ENCODE results near the gene CDYL.

The CDYL gene

GRCh38 chr6:4883298-4883697 lies 107.1 kb downstream of the CDYL start:
- DNase-seq (ENCODE audit: extremely low read depth, low read depth), result no peak
- no peak overlapping the region for H3K4me3 ChIP-seq (replicated peaks; ENCODE audit: low read depth, low read length)
- TF ChIP-seq, protein P1, sequence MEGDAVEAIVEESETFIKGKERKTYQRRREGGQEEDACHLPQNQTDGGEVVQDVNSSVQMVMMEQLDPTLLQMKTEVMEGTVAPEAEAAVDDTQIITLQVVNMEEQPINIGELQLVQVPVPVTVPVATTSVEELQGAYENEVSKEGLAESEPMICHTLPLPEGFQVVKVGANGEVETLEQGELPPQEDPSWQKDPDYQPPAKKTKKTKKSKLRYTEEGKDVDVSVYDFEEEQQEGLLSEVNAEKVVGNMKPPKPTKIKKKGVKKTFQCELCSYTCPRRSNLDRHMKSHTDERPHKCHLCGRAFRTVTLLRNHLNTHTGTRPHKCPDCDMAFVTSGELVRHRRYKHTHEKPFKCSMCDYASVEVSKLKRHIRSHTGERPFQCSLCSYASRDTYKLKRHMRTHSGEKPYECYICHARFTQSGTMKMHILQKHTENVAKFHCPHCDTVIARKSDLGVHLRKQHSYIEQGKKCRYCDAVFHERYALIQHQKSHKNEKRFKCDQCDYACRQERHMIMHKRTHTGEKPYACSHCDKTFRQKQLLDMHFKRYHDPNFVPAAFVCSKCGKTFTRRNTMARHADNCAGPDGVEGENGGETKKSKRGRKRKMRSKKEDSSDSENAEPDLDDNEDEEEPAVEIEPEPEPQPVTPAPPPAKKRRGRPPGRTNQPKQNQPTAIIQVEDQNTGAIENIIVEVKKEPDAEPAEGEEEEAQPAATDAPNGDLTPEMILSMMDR (IDR thresholded peaks at IDR 0.05; ENCODE audit: low read depth, low read length, missing control alignments), result no peak

DNA sequence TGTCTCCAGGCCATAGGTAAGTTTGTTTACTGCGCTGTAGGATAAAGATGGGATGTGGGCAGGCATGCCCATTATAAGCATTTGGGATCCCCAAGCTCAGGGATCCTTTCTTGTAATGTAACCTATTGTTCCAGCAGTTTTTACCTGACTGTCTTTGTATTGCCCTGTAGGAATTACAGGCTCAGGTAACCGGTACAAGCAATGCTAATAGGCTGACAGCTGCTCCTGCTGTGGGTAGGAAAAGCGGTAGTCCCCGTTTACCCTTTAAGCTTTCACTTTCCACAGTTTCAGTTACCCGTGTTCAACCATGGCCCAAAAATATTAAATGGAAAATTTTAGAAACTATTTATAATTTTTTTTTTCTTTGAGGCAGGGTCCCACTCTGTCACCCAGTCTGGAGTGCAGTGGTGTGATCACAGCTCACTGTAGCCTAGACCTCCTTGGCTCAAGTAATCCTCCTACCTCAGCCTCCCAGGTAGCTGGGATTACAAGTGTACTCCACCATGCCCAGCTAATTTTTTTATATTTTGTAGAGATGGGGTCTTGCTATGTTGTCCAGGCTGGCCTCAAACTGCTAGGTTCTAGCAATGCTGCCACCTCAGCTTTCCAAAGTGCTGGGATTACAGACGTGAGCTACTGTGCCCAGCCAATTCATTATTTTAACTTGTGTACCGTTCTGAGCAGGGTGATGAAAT lies 108.6 kb downstream of the CDYL start:
- H3K4me3 ChIP-seq (replicated peaks; ENCODE audit: low read depth, low read length), result no peak overlapping the region
- no peak for DNase-seq (ENCODE audit: extremely low read depth, low read depth)
- TF ChIP-seq, protein P1 (IDR thresholded peaks at IDR 0.05; ENCODE audit: low read depth, low read length, missing control alignments), result no peak

DNA sequence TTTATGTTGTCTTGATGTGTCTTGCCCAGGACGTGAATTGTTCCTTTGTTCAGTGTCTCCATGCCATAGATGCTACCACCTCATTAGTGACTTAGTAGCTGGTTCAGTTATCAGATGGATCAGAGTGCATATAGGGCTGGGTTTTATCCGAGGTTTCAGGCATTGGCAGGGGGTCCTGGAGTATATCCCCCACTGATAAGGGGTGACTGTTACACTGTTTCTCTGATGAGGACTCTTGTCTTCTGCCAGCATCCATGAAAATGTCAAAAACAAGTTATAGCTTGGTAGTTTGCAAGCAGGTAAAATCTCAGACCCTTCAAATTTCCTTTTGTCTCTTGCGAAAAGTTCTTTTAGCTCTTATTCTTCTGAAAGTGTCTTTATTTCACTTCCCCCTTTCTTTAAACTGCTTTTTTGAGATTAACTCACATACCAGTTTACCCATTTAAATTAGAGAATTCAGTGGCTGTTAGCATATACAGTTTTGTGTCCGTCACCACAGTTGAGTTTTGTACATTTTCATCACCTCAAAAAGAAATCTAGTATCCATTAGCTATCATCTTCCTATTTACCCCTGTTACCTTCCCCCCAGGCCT lies 109.2 kb downstream of the CDYL start:
- TF ChIP-seq, protein P1 (IDR thresholded peaks at IDR 0.05; ENCODE audit: low read depth, low read length, missing control alignments), result no peak
- DNase-seq (ENCODE audit: extremely low read depth, low read depth), result no peak
- no peak overlapping the region for H3K4me3 ChIP-seq (replicated peaks; ENCODE audit: low read depth, low read length)

DNA sequence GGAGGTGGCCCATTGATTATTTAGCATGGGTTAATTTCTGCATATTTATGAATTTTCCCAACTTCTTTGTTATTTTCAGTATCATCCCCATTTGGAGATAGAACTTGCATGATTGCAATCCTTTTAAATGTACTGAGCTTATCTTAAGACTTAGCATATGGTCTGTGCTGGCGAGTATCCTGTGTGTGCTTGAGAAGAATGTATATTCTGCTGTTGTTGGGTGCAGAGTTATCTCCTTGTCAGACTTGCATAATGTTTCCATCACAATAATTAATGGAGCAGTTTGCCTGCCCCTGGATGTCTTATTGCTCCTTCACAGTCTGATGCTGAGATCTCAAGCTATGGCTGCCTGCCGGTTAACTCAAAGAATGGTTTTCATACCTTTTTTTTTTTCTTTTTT lies 112.6 kb downstream of the CDYL start:
- no peak overlapping the region for H3K4me3 ChIP-seq (replicated peaks; ENCODE audit: low read depth, low read length)
- no peak for DNase-seq (ENCODE audit: extremely low read depth, low read depth)
- TF ChIP-seq, protein P1 (IDR thresholded peaks at IDR 0.05; ENCODE audit: low read depth, low read length, missing control alignments), result no peak

DNA sequence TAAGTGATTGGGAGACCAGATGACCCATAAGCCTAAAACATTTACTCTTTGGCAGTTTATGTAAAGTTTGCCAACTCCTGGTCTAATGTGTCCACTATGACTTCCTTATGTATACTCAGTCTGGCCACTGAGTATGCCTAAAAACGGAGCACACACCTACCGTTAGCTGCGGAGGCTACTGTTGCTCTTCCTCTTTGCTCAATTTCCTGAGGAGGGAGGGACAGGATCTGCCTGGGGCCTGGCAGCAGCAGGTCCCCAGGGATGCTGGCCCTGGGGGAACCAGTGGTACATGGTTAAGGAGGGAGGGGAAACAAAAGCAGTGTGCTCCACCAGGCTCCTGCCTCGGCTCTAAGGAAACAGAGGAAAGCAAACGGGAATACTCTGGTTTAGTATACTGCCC lies 113.5 kb downstream of the CDYL start:
- DNase-seq (ENCODE audit: extremely low read depth, low read depth), result no peak
- TF ChIP-seq, protein P1 (IDR thresholded peaks at IDR 0.05; ENCODE audit: low read depth, low read length, missing control alignments), result no peak
- no peak overlapping the region for H3K4me3 ChIP-seq (replicated peaks; ENCODE audit: low read depth, low read length)

GRCh38 chr6:4890191-4890590 lies 114.0 kb downstream of the CDYL start:
- TF ChIP-seq, protein P1 (IDR thresholded peaks at IDR 0.05; ENCODE audit: low read depth, low read length, missing control alignments), result no peak
- H3K4me3 ChIP-seq (replicated peaks; ENCODE audit: low read depth, low read length), result no peak overlapping the region
- DNase-seq (ENCODE audit: extremely low read depth, low read depth), result no peak
